ENCODE measurements around the gene ADAMTS14. TPM values are rescaled to one million over a fixed set of nuclear protein-coding genes. Genes with fewer than 3 reads are reported as not detected.

Gene ADAMTS14
- polyA plus RNA-seq, 1 donor (not counting 4 experiments of a cell fraction or from before 2014, with no cell fraction given) = 0.09 TPM

DNA sequence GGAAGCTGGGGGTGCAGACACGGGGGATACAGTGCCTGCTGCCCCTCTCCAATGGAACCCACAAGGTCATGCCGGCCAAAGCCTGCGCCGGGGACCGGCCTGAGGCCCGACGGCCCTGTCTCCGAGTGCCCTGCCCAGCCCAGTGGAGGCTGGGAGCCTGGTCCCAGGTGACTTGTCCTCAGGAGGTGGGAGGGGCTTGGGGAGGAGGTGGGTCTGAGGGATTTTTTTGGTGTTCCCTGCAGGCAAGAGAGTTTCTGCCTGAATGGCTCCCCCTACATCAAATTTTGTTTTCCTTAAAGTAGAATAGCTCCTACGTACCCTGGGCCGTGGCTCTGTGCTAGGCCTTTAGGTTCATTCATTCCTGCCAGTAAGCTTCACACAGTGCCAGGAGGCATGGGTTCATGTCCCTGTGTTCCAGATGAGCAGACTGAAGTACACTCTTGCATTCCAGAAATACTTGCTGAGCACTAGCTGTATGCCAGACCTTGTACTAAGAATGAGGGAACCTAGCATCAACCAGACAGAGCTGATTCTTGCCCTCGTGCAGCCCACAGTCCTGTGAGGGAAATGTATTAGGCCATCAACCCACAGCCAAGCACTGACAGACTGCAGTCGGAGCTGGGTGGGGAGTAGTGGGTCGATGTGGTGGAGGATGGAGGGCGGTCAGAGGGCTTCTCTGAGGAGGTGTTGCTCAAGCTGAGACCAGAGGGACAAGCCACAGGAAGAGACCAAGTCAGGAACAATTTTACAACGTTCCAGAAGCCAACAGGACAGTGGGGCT lies 81.7 kb downstream of the ADAMTS14 start:
- TF ChIP-seq, protein P1, sequence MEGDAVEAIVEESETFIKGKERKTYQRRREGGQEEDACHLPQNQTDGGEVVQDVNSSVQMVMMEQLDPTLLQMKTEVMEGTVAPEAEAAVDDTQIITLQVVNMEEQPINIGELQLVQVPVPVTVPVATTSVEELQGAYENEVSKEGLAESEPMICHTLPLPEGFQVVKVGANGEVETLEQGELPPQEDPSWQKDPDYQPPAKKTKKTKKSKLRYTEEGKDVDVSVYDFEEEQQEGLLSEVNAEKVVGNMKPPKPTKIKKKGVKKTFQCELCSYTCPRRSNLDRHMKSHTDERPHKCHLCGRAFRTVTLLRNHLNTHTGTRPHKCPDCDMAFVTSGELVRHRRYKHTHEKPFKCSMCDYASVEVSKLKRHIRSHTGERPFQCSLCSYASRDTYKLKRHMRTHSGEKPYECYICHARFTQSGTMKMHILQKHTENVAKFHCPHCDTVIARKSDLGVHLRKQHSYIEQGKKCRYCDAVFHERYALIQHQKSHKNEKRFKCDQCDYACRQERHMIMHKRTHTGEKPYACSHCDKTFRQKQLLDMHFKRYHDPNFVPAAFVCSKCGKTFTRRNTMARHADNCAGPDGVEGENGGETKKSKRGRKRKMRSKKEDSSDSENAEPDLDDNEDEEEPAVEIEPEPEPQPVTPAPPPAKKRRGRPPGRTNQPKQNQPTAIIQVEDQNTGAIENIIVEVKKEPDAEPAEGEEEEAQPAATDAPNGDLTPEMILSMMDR (optimal IDR thresholded peaks at IDR 0.05 in 1 of 3, IDR thresholded peaks at IDR 0.05 in 1 of 3, conservative IDR thresholded peaks at IDR 0.05 in 1 of 3; ENCODE audit: extremely low read depth in 1 of 3, insufficient read depth in 2 of 3, low read length in 3 of 3) = no peak
- Histone ChIP-seq H3K9me3 (ENCODE audit: control insufficient read depth, low read depth, low read length) (no peaks in the 10 kb centered on the region), H3K4me2 (ENCODE audit: control insufficient read depth, extremely low read depth, insufficient read depth, low read depth, low read length) (no peak overlapping the region), H4K20me1 (ENCODE audit: control insufficient read depth, extremely low read depth, insufficient read depth, low read length) (no peaks in the 10 kb centered on the region), H3K36me3 (ENCODE audit: control insufficient read depth in 2 of 2, extremely low read depth in 1 of 2, insufficient read depth in 2 of 2, low read length in 2 of 2) (no peaks in the 10 kb centered on the region), H3K27ac (ENCODE audit: control insufficient read depth, insufficient read depth, low read length) (no peak overlapping the region), H3K79me2 (ENCODE audit: control insufficient read depth, insufficient read depth, low read length) (no peaks in the 10 kb centered on the region), H3K9ac (ENCODE audit: control insufficient read depth, extremely low read depth, insufficient read depth, low read length) (no peak overlapping the region), H3K4me3 (ENCODE audit: control insufficient read depth in 2 of 3, extremely low read depth in 1 of 3, insufficient read depth in 2 of 3, low read depth in 1 of 3, low read length in 3 of 3) (no peak overlapping the region), H3K9me1 (ENCODE audit: control insufficient read depth, extremely low read depth, insufficient read depth, low read length) (no peaks in the 10 kb centered on the region), H2AFZ (ENCODE audit: control insufficient read depth, low read length) (no peak overlapping the region), H3K4me1 (ENCODE audit: control insufficient read depth, extremely low read depth, insufficient read depth, low read length) (no peaks in the 10 kb centered on the region), H3K27me3 (ENCODE audit: control insufficient read depth, extremely low read depth, insufficient read depth, low read length) (peaks cover 2% of the 10 kb centered on the region)
- FAIRE-seq = no peak
- dilution Hi-C loops (cut with MboI; ENCODE audit: extremely low pct_ligation_motif_present, low sequenced_read_pairs) = no loop called here
- DNase-seq (ENCODE audit: low read depth, low spot score) = no peak

DNA sequence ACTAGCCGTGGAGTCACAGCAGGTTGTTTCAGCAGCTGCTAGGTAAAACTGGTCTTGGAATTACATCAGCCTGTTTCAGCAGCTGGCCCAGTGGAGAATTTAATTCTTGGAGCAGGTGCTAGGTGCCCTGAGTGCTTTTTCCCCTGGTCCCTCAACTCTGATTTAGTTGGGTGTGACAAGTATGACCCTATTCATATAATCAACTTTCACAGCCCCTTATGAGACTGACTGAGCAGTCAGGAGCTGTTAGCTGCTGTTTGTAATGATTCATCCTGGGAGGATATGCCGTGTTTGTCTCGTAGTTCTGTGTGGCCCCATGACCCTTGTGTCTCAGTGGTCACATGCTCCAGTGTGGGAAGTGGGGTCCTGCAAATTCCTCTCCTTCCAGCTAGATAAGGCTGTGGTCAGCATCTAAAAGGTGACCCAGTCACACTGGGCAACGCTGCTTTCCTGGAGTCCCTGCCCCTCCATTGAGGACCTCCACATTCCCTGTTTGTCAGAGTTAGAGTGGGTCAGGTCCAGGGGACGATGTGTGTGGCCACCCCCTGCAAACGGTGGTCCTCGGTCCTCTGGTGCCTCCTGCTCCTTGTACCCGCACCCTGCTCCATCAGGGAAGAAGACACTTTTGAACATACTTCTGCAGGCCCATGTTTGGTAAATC lies 84.5 kb downstream of the ADAMTS14 start:
- Histone ChIP-seq H3K9ac (ENCODE audit: control insufficient read depth, extremely low read depth, insufficient read depth, low read length) (no peak overlapping the region), H3K9me1 (ENCODE audit: control insufficient read depth, extremely low read depth, insufficient read depth, low read length) (no peaks in the 10 kb centered on the region), H3K9me3 (ENCODE audit: control insufficient read depth, low read depth, low read length) (no peaks in the 10 kb centered on the region), H4K20me1 (ENCODE audit: control insufficient read depth, extremely low read depth, insufficient read depth, low read length) (peaks cover 3% of the 10 kb centered on the region), H3K27me3 (ENCODE audit: control insufficient read depth, extremely low read depth, insufficient read depth, low read length) (peaks cover 23% of the 10 kb centered on the region), H3K79me2 (ENCODE audit: control insufficient read depth, insufficient read depth, low read length) (no peaks in the 10 kb centered on the region), H3K4me3 (ENCODE audit: control insufficient read depth in 2 of 3, extremely low read depth in 1 of 3, insufficient read depth in 2 of 3, low read depth in 1 of 3, low read length in 3 of 3) (no peak overlapping the region), H3K36me3 (ENCODE audit: control insufficient read depth in 2 of 2, extremely low read depth in 1 of 2, insufficient read depth in 2 of 2, low read length in 2 of 2) (no peaks in the 10 kb centered on the region), H3K4me2 (ENCODE audit: control insufficient read depth, extremely low read depth, insufficient read depth, low read depth, low read length) (no peak overlapping the region), H3K4me1 (ENCODE audit: control insufficient read depth, extremely low read depth, insufficient read depth, low read length) (peaks cover 4% of the 10 kb centered on the region), H3K27ac (ENCODE audit: control insufficient read depth, insufficient read depth, low read length) (no peak overlapping the region), H2AFZ (ENCODE audit: control insufficient read depth, low read length) (no peak overlapping the region)
- FAIRE-seq (no peak), DNase-seq (ENCODE audit: low read depth, low spot score) (no peak)
- TF ChIP-seq, protein P1 (optimal IDR thresholded peaks at IDR 0.05 in 1 of 3, IDR thresholded peaks at IDR 0.05 in 1 of 3, conservative IDR thresholded peaks at IDR 0.05 in 1 of 3; ENCODE audit: extremely low read depth in 1 of 3, insufficient read depth in 2 of 3, low read length in 3 of 3) = no peak
- no peak for TF ChIP-seq EZH2 (IDR thresholded peaks at IDR 0.05; ENCODE audit: low read length)
- dilution Hi-C loops (cut with MboI; ENCODE audit: extremely low pct_ligation_motif_present, low sequenced_read_pairs) = no loop called here
